ENCODE results near the gene PIK3R5.

- TF ChIP-seq POLR2A (IDR thresholded peaks at IDR 0.05), result no peak
- no peak for TF ChIP-seq CTCF (IDR thresholded peaks at IDR 0.05)
Measured at GRCh38 chr17:8865385-8865784, 100.1 kb downstream of the PIK3R5 start.

Measured in stomach (tissue), 4 donors.